ENCODE data around the gene MRTFA.
"Not testable (repeated sequence)": the region's sequence is repeated elsewhere in the genome, so short reads cannot be mapped to it uniquely, and the experiment has no call there.

GRCh38 chr22:40554023-40554422 is 82.5 kb downstream of the MRTFA start:
- TF ChIP-seq CTCF (IDR thresholded peaks at IDR 0.05); ZFX (IDR thresholded peaks at IDR 0.05; ENCODE audit: borderline replicate concordance): not testable (repeated sequence)

Measured in 22Rv1 (cell line).